Inferior parietal cortex (tissue), 1 donor: Measurements from ENCODE around the gene OR2A42.
"Not testable (repeated sequence)": the region's sequence is repeated elsewhere in the genome, so short reads cannot be mapped to it uniquely, and the experiment has no call there.

ENCODE experiments used
- DNase-seq: peaks from one replicate; pipeline ENCODE4 v3.0.0-alpha.2; 2016; ENCODE audit errors: extremely low spot score

The OR2A42 gene

GRCh38 chr7:144223675-144224074, 15.7 kb downstream of the OR2A42 start:
- DNase-seq, result not testable (repeated sequence)

GRCh38 chr7:144220531-144220930, 18.9 kb downstream of the OR2A42 start:
- DNase-seq, result not testable (repeated sequence)

GRCh38 chr7:144219149-144219548, 20.3 kb downstream of the OR2A42 start:
- DNase-seq, result not testable (repeated sequence)

GRCh38 chr7:144218581-144218980, 20.8 kb downstream of the OR2A42 start:
- not testable (repeated sequence) for DNase-seq

GRCh38 chr7:144217200-144217599, 22.2 kb downstream of the OR2A42 start:
- DNase-seq, result not testable (repeated sequence)

GRCh38 chr7:144205306-144205705, 34.1 kb downstream of the OR2A42 start:
- DNase-seq, result not testable (repeated sequence)

- DNase-seq, result not testable (repeated sequence)
These were observed 36.3 kb downstream of the OR2A42 start for GRCh38 chr7:144203086-144203485.

GRCh38 chr7:144201978-144202377, 37.4 kb downstream of the OR2A42 start:
- not testable (repeated sequence) for DNase-seq

- not testable (repeated sequence) for DNase-seq
These were observed 40.5 kb downstream of the OR2A42 start for GRCh38 chr7:144198934-144199333.

- DNase-seq, result not testable (repeated sequence)
These were observed 44.1 kb downstream of the OR2A42 start, which contains the start of gene ARHGEF35 for GRCh38 chr7:144195212-144195872. TSS of gene ARHGEF35 (minus strand) at chr7:144195833. CDS start at chr7:144188383, 7,450 bp downstream.

- DNase-seq, result not testable (repeated sequence)
These were observed 45.0 kb downstream of the OR2A42 start for GRCh38 chr7:144194453-144194852.

GRCh38 chr7:144193782-144194181, 45.6 kb downstream of the OR2A42 start:
- DNase-seq, result not testable (repeated sequence)

GRCh38 chr7:144188578-144189171, 50.7 kb downstream of the OR2A42 start:
- not testable (repeated sequence) for DNase-seq

GRCh38 chr7:144187848-144188247, 51.6 kb downstream of the OR2A42 start:
- DNase-seq, result not testable (repeated sequence)

- DNase-seq, result not testable (repeated sequence)
These were observed 56.2 kb downstream of the OR2A42 start, which contains the start of gene CTAGE4 for GRCh38 chr7:144183166-144183565. TSS of gene CTAGE4 (plus strand) at chr7:144183466. CDS start at chr7:144183504, 38 bp downstream.

- DNase-seq, result not testable (repeated sequence)
These were observed 60.3 kb downstream of the OR2A42 start for GRCh38 chr7:144179165-144179479.

- peak; percentile 6 for DNase-seq
These were observed 60.8 kb downstream of the OR2A42 start for GRCh38 chr7:144178380-144179164.
